ENCODE results near the gene PITPNC1. TPM values are rescaled to one million over a fixed set of nuclear protein-coding genes. Genes with fewer than 3 reads are reported as not detected.
A peak's percentile ranks its signal among the peaks of the same experiment; 100 is the strongest.

The PITPNC1 gene

Small RNA genes lying within 50 kb of the gene (small RNA-seq; reads per million reads assigned to genes)
- gene MIR548AA2 (ENCODE audit: insufficient read depth) (not detected), gene MIR548D2 (ENCODE audit: insufficient read depth) (not detected), gene RF00019 (ENCODE audit: insufficient read depth) (not detected), gene RN7SL756P (ENCODE audit: insufficient read depth) (not detected), gene SNORA38B (ENCODE audit: insufficient read depth) (6.3 reads per million, percentile 33 among the genes with 10 or more reads in this experiment)

Data from neuronal stem cell (in vitro differentiated cells).